ENCODE measurements around the gene THAP6.
"Not testable (repeated sequence)": the region's sequence is repeated elsewhere in the genome, so short reads cannot be mapped to it uniquely, and the experiment has no call there.

Gene THAP6

GRCh38 chr4:75514131-75514948 is at the start of gene THAP6, which contains the start of gene RCHY1:
TSS of gene THAP6 (plus strand) at chr4:75514473. CDS start at chr4:75515453, 980 bp downstream.
TSS of gene RCHY1 (minus strand) at chr4:75514403. CDS start at chr4:75514286, 117 bp downstream.
- DNase-seq = peak; percentile 92 to 95

GRCh38 chr4:75469896-75470295 is 44.4 kb upstream of the THAP6 start:
- DNase-seq = no peak

- no peak for DNase-seq
These were observed 43.5 kb upstream of the THAP6 start for GRCh38 chr4:75470738-75471137.

- no peak for DNase-seq
These were observed 37.1 kb upstream of the THAP6 start for GRCh38 chr4:75477201-75477600.

GRCh38 chr4:75484190-75484589 is 30.1 kb upstream of the THAP6 start:
- DNase-seq = no peak

- no peak for DNase-seq
These were observed 24.1 kb upstream of the THAP6 start for GRCh38 chr4:75490155-75490554.

- DNase-seq = no peak
These were observed 19.7 kb upstream of the THAP6 start for GRCh38 chr4:75494563-75494962.

- no peak for DNase-seq
These were observed 18.8 kb upstream of the THAP6 start for GRCh38 chr4:75495476-75495875.

- DNase-seq = no peak
These were observed 17.9 kb upstream of the THAP6 start for GRCh38 chr4:75496406-75496805.

GRCh38 chr4:75497133-75497532 is 17.1 kb upstream of the THAP6 start:
- no peak for DNase-seq

- DNase-seq = no peak
These were observed 16.2 kb upstream of the THAP6 start for GRCh38 chr4:75498041-75498440.

- DNase-seq = no peak
These were observed 14.4 kb upstream of the THAP6 start for GRCh38 chr4:75499900-75500299.

- DNase-seq = no peak
These were observed 11.6 kb upstream of the THAP6 start for GRCh38 chr4:75502671-75503070.

- DNase-seq = no peak
These were observed 8.6 kb upstream of the THAP6 start for GRCh38 chr4:75505630-75506029.

GRCh38 chr4:75509592-75509991 is 4.7 kb upstream of the THAP6 start:
- DNase-seq = not testable (repeated sequence)

GRCh38 chr4:75511841-75512240 is 2.4 kb upstream of the THAP6 start:
- DNase-seq = no peak

GRCh38 chr4:75512386-75513211 is 1.7 kb upstream of the THAP6 start:
- no peak for DNase-seq

GRCh38 chr4:75513526-75514130 is 645 bp upstream of the THAP6 start:
- DNase-seq = no peak

GRCh38 chr4:75514949-75515612 is 808 bp downstream of the THAP6 start:
- peak in 1 of 2 experiments; percentile 1 for DNase-seq

- DNase-seq = no peak
These were observed 1.9 kb downstream of the THAP6 start for GRCh38 chr4:75516144-75516543.

- not testable (repeated sequence) for DNase-seq
These were observed 5.2 kb downstream of the THAP6 start for GRCh38 chr4:75519452-75519851.

GRCh38 chr4:75525086-75525485 is 10.8 kb downstream of the THAP6 start:
- no peak for DNase-seq

GRCh38 chr4:75525910-75526309 is 11.6 kb downstream of the THAP6 start:
- DNase-seq = no peak
